Anterior cingulate cortex (tissue), 58 donors: ENCODE data around the gene HIVEP3.

ENCODE experiments used
- DNase-seq, 58 donors: peaks; one replicate each; lab custom pipeline; 2025; lab: John Stamatoyannopoulos, UW

The HIVEP3 gene

GRCh38 chr1:41662765-41663437, 255.8 kb downstream of the HIVEP3 start:
- peak in 14 of 58 donors; percentile 23 to 66 (median 52) for DNase-seq

GRCh38 chr1:41662061-41662764, 256.5 kb downstream of the HIVEP3 start:
- peak in 45 of 58 donors; percentile 17 to 72 (median 51) for DNase-seq

GRCh38 chr1:41661428-41662060, 257.2 kb downstream of the HIVEP3 start:
- DNase-seq: peak in 11 of 58 donors; percentile 18 to 57 (median 41)

- DNase-seq: no peak
Observed at GRCh38 chr1:41660570-41661427, 257.9 kb downstream of the HIVEP3 start.

GRCh38 chr1:41659903-41660302, 258.8 kb downstream of the HIVEP3 start:
- DNase-seq: no peak

- DNase-seq: peak in 1 of 58 donors; percentile 16
Observed at GRCh38 chr1:41659159-41659495, 259.6 kb downstream of the HIVEP3 start.

- peak in 3 of 58 donors; percentile 14 to 21 (median 19) for DNase-seq
Observed at GRCh38 chr1:41658431-41659158, 260.1 kb downstream of the HIVEP3 start.

- no peak for DNase-seq
Observed at GRCh38 chr1:41657679-41658295, 260.9 kb downstream of the HIVEP3 start.

- DNase-seq: no peak
Observed at GRCh38 chr1:41656825-41657500, 261.8 kb downstream of the HIVEP3 start.

- peak in 1 of 58 donors; percentile 13 for DNase-seq
Observed at GRCh38 chr1:41656068-41656467, 262.7 kb downstream of the HIVEP3 start.

GRCh38 chr1:41655632-41656031, 263.1 kb downstream of the HIVEP3 start:
- no peak for DNase-seq

- no peak for DNase-seq
Observed at GRCh38 chr1:41653574-41653973, 265.1 kb downstream of the HIVEP3 start.

- DNase-seq: no peak
Observed at GRCh38 chr1:41652384-41653265, 266.1 kb downstream of the HIVEP3 start.

GRCh38 chr1:41650028-41650880, 268.5 kb downstream of the HIVEP3 start:
- peak in 5 of 58 donors; percentile 24 to 50 (median 38) for DNase-seq

GRCh38 chr1:41649396-41650027, 269.2 kb downstream of the HIVEP3 start:
- DNase-seq: peak in 4 of 58 donors; percentile 19 to 45 (median 34)

- no peak for DNase-seq
Observed at GRCh38 chr1:41648844-41649243, 269.9 kb downstream of the HIVEP3 start.
